ENCODE data around the gene CLDN24. TPM values are rescaled to one million over a fixed set of nuclear protein-coding genes. Genes with fewer than 3 reads are reported as not detected.

CLDN24 gene
- total and polyA plus RNA-seq, 3 donors from 2014 or later, result not detected

DNA sequence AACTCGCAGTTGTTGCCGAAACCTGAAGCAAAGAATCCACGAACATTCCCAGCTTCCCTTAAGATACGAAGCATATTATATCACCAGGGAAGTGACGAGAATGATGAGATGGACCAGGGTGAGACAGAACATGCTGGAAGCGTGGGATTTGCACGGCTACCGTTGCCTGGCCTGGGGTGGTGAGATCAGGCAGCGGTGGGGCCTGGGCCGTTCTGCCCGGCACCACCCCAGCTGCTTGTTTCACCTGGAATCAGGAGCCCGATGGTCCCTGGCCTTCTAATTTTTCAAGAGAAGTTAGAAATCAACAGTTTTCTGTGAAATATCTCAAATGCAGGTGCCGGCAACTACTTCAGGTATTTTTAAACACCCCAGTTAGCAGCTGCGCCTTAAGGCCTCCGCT lies 7.9 kb downstream of the CLDN24 start:
- no peak overlapping the region for H3K4me3 ChIP-seq
- no peaks in the 10 kb centered on the region for H3K4me1 ChIP-seq
- no peak overlapping the region for H3K27ac ChIP-seq
- H3K9me3 ChIP-seq, result no peaks in the 10 kb centered on the region
- intact Hi-C loops (cut with DNase I; ENCODE audit: low total_unique reads), result no loop called here
- no peak for TF ChIP-seq POLR2A (IDR thresholded peaks at IDR 0.05)
- TF ChIP-seq, protein P1, sequence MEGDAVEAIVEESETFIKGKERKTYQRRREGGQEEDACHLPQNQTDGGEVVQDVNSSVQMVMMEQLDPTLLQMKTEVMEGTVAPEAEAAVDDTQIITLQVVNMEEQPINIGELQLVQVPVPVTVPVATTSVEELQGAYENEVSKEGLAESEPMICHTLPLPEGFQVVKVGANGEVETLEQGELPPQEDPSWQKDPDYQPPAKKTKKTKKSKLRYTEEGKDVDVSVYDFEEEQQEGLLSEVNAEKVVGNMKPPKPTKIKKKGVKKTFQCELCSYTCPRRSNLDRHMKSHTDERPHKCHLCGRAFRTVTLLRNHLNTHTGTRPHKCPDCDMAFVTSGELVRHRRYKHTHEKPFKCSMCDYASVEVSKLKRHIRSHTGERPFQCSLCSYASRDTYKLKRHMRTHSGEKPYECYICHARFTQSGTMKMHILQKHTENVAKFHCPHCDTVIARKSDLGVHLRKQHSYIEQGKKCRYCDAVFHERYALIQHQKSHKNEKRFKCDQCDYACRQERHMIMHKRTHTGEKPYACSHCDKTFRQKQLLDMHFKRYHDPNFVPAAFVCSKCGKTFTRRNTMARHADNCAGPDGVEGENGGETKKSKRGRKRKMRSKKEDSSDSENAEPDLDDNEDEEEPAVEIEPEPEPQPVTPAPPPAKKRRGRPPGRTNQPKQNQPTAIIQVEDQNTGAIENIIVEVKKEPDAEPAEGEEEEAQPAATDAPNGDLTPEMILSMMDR (IDR thresholded peaks at IDR 0.05), result no peak
- H3K36me3 ChIP-seq (ENCODE audit: low read depth, missing control alignments), result no peaks in the 10 kb centered on the region
- WGBS, 2 donors, result 94 to 96% methylated on average over 14 to 15 of the region's 15 CpGs
- no peak for DNase-seq
- H3K27me3 ChIP-seq, result no peaks in the 10 kb centered on the region

DNA sequence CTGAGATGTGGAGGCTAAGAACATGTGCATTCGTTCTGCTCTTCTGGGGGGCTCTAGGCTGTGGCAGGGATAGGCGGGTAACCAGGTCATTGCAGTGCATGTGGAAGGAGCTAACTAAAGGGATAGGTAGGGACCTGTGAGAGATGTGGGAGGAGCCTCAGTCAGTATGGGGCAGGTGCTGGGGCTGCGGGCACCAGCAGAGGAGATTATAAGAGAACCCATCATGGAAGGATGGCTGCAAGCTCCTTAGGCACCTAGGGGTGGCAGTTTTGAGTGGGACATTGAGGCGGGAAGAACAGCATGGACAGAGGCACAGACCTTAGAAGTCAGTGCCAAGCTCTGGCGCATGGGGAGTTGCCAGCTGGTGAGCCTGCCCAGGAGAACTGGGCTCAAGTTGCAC lies 9.4 kb downstream of the CLDN24 start:
- Histone ChIP-seq H3K4me1 (no peaks in the 10 kb centered on the region), H3K4me3 (no peak overlapping the region), H3K9me3 (no peaks in the 10 kb centered on the region), H3K27me3 (no peaks in the 10 kb centered on the region), H3K36me3 (ENCODE audit: low read depth, missing control alignments) (no peaks in the 10 kb centered on the region), H3K27ac (no peak overlapping the region)
- no peak for DNase-seq
- intact Hi-C loops (cut with DNase I; ENCODE audit: low total_unique reads), result no loop called here
- 80 to 82% methylated on average over 5 of the region's 5 CpGs for WGBS, 2 donors
- TF ChIP-seq POLR2A (IDR thresholded peaks at IDR 0.05), result no peak
- TF ChIP-seq, protein P1 (IDR thresholded peaks at IDR 0.05), result no peak

DNA sequence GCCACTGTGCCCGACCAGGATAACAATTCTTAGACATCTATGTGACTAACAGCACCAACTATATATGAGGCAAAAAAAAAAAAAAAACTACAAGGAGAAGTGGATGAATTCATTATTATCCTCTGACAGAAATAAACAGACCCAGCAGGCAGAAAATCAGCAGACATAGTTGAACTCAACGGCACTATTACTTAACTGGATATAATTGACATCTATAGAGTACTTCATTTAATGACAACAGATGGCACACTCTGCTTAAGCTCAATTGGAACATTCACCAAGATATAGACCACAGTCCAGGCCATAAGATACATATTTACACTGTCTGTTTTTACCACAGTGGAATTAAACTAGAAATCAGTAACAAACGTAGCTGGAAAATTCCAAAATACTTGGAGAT lies 15.4 kb downstream of the CLDN24 start:
- Histone ChIP-seq H3K4me3 (no peak overlapping the region), H3K36me3 (ENCODE audit: low read depth, missing control alignments) (no peaks in the 10 kb centered on the region), H3K9me3 (no peaks in the 10 kb centered on the region), H3K27me3 (no peaks in the 10 kb centered on the region), H3K27ac (no peak overlapping the region), H3K4me1 (no peaks in the 10 kb centered on the region)
- 88 to 89% methylated on average over 3 of the region's 3 CpGs for WGBS, 2 donors
- no peak for DNase-seq
- no peak for TF ChIP-seq POLR2A (IDR thresholded peaks at IDR 0.05)
- TF ChIP-seq, protein P1 (IDR thresholded peaks at IDR 0.05), result no peak
- intact Hi-C loops (cut with DNase I; ENCODE audit: low total_unique reads), result no loop called here

DNA sequence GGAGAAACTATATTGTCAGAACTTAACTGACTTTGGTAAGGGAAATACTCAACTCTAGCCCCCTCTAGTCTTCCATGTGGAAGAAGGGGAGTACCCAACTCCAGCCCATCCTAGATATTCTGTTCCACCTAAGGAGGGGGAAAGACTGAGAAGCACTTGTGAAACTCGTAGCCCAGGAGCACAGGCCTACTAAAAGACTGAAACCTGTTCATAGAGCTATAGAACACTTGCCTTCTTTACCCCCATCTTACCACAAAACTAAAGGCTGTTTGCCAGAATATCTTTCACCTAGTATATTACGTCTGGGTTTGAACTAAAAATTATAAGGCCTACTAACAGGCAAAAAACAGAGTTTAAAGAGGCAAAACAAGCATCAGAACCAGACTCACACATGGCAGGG lies 17.7 kb downstream of the CLDN24 start:
- TF ChIP-seq, protein P1 (IDR thresholded peaks at IDR 0.05), result no peak
- no peak for TF ChIP-seq POLR2A (IDR thresholded peaks at IDR 0.05)
- Histone ChIP-seq H3K27ac (no peak overlapping the region), H3K4me3 (no peak overlapping the region), H3K4me1 (no peaks in the 10 kb centered on the region), H3K9me3 (no peaks in the 10 kb centered on the region), H3K36me3 (ENCODE audit: low read depth, missing control alignments) (no peaks in the 10 kb centered on the region), H3K27me3 (no peaks in the 10 kb centered on the region)
- intact Hi-C loops (cut with DNase I; ENCODE audit: low total_unique reads), result no loop called here
- DNase-seq, result no peak
- WGBS, 2 donors, result 94 to 100% methylated on average over 2 of the region's 2 CpGs

DNA sequence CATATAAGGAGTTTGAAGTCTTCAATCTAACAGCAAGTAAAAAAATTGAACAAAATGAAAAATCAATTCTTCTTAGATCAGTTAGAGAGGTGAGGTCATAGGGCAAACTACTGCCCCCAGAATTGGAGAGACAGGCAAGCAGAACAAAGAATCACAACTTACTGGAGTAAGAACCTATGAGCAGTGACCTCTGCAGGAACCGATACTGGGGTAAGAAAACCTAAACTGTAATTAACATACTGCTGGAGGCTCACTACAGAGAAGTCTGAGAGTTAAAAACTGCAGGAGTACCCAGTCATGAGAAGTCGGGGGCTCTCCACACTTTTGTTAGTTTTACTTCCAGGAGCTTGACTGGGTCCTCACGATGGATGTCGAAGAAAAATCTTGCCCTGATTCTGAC lies 18.2 kb downstream of the CLDN24 start:
- TF ChIP-seq, protein P1 (IDR thresholded peaks at IDR 0.05), result no peak
- TF ChIP-seq POLR2A (IDR thresholded peaks at IDR 0.05), result no peak
- intact Hi-C loops (cut with DNase I; ENCODE audit: low total_unique reads), result no loop called here
- Histone ChIP-seq H3K27me3 (no peaks in the 10 kb centered on the region), H3K9me3 (no peaks in the 10 kb centered on the region), H3K4me3 (no peak overlapping the region), H3K4me1 (no peaks in the 10 kb centered on the region), H3K36me3 (ENCODE audit: low read depth, missing control alignments) (no peaks in the 10 kb centered on the region), H3K27ac (no peak overlapping the region)
- DNase-seq, result no peak
- 89 to 93% methylated on average over 4 of the region's 4 CpGs for WGBS, 2 donors

Measured in testis (tissue), 3 donors.